B cell (primary cell): ENCODE measurements around the gene SLC15A4. TPM values are rescaled to one million over a fixed set of nuclear protein-coding genes. Genes with fewer than 3 reads are reported as not detected.
A peak's percentile ranks its signal among the peaks of the same experiment; 100 is the strongest.

Experiments used
- ATAC-seq: fragments of 200-7000 bp; cut with Tn5 transposase; one replicate; pipeline ENCODE4 v1.10.0; 2021; ENCODE audit warnings: low read depth, mild to moderate bottlenecking, moderate number of reproducible peaks, moderate library complexity
- CTCF ChIA-PET: fragments of 350-600 bp; sonication (Branson Sonifier 250); formaldehyde crosslinking; loops from one replicate; lab custom pipeline; 2021; ENCODE audit warnings: antibody characterized with exemption, inconsistent platforms; lab: Charles Lee
- POLR2A ChIA-PET: fragments of 350-600 bp; sonication (Branson Sonifier 250); formaldehyde crosslinking; loops from one replicate; lab custom pipeline; 2021; ENCODE audit warnings: antibody characterized with exemption; lab: Charles Lee
- DNase-seq: peaks from one replicate; pipeline ENCODE4 v3.0.0; 2013
- H2AFZ ChIP-seq: 2 replicates; pipeline ENCODE4 v1.6.1; 2012; ENCODE audit warnings: mild to moderate bottlenecking, low read depth, low read length; ENCODE audit not compliant: insufficient read depth, poor library complexity, severe bottlenecking
- H3K27ac ChIP-seq, 2 donors: 1 replicate in 1 of 2; 2 replicates in 1 of 2; pipeline ENCODE4 v1.5.1; 2012 to 2013; ENCODE audit warnings: low read length in 2 of 2, mild to moderate bottlenecking in 2 of 2, moderate library complexity in 1 of 2
- H3K27me3 ChIP-seq, 4 experiments: fragments of 200-600 bp in 1 of 4; sonication (generic) in 1 of 4; replicated peaks in 1 of 4; 1 replicate in 2 of 4; 2 replicates in 2 of 4; pipeline versions ENCODE4 v1.6.1 to v1.7.0; 2013 to 2016; ENCODE audit warnings: low read length in 3 of 4, mild to moderate bottlenecking in 2 of 4, mixed read lengths in 1 of 4, moderate library complexity in 1 of 4; ENCODE audit not compliant: insufficient read depth in 4 of 4, control insufficient read depth in 3 of 4; ENCODE audit errors: control extremely low read depth in 1 of 4
- H3K36me3 ChIP-seq, 2 experiments: replicated peaks in 1 of 2; 1 replicate in 1 of 2; 2 replicates in 1 of 2; pipeline versions ENCODE4 v1.6.1 to v1.7.1; 2013; ENCODE audit warnings: low read length in 1 of 2; ENCODE audit not compliant: insufficient read depth in 2 of 2, control insufficient read depth in 1 of 2; ENCODE audit errors: control extremely low read depth in 1 of 2, extremely low read depth in 1 of 2
- H3K4me1 ChIP-seq, 2 donors: fragments of 200-600 bp in 1 of 2; sonication (generic) in 1 of 2; 1 replicate in 1 of 2; 2 replicates in 1 of 2; pipeline versions ENCODE4 v1.5.1 to v1.6.1; 2013 to 2017; ENCODE audit warnings: low read length in 2 of 2; ENCODE audit not compliant: control insufficient read depth in 2 of 2, insufficient read depth in 2 of 2
- H3K4me2 ChIP-seq: replicated peaks from 2 replicates; pipeline ENCODE3; 2012; ENCODE audit warnings: mild to moderate bottlenecking, low read depth, low read length; ENCODE audit not compliant: poor library complexity, severe bottlenecking
- H3K4me3 ChIP-seq, 5 experiments: fragments of 200-600 bp in 1 of 5; sonication (generic) in 1 of 5; 1 replicate in 3 of 5; 2 replicates in 2 of 5; pipeline versions ENCODE4 v1.5.1 to v1.7.0; 2011 to 2016; ENCODE audit warnings: low read length in 4 of 5, mild to moderate bottlenecking in 4 of 5, low read depth in 2 of 5, control low read depth in 1 of 5, moderate library complexity in 1 of 5; ENCODE audit not compliant: insufficient read depth in 1 of 5; ENCODE audit errors: control extremely low read depth in 1 of 5, extremely low read depth in 1 of 5
- H3K79me2 ChIP-seq: fragments of 200-600 bp; sonication (generic); one replicate; pipeline ENCODE4 v1.6.0; 2016; ENCODE audit warnings: low read length; ENCODE audit not compliant: control insufficient read depth, insufficient read depth
- H3K9ac ChIP-seq: fragments of 200-600 bp; sonication (generic); 2 replicates; pipeline ENCODE4 v1.6.1; 2017; ENCODE audit warnings: mild to moderate bottlenecking, low read length, moderate library complexity
- H3K9me3 ChIP-seq, 3 donors: one replicate each; pipeline versions ENCODE4 v1.6.1 to v1.7.1; 2013; ENCODE audit warnings: low read length in 2 of 3; ENCODE audit not compliant: control insufficient read depth in 2 of 3, insufficient read depth in 1 of 3; ENCODE audit errors: control extremely low read depth in 1 of 3
- H4K20me1 ChIP-seq: 2 replicates; pipeline ENCODE4 v1.6.0; 2012; ENCODE audit warnings: mild to moderate bottlenecking, low read length; ENCODE audit not compliant: insufficient read depth, control insufficient read depth, poor library complexity, severe bottlenecking
- H3K27ac Mint-ChIP-seq: one replicate; pipeline ENCODE4 v1.8.0; 2021; ENCODE audit warnings: mixed read lengths
- H3K27me3 Mint-ChIP-seq: one replicate; pipeline ENCODE4 v1.8.0; 2021; ENCODE audit warnings: mixed read lengths
- H3K4me1 Mint-ChIP-seq: one replicate; pipeline ENCODE4 v1.8.0; 2021; ENCODE audit warnings: mixed read lengths
- H3K4me3 Mint-ChIP-seq: one replicate; pipeline ENCODE4 v1.8.0; 2021; ENCODE audit warnings: mixed read lengths
- H3K9me3 Mint-ChIP-seq: one replicate; pipeline ENCODE4 v1.8.0; 2022; ENCODE audit warnings: mixed read lengths; ENCODE audit not compliant: insufficient read depth
- EZH2 ChIP-seq: IDR thresholded peaks from 2 replicates; pipeline ENCODE4 v1.6.1; 2012; ENCODE audit warnings: borderline replicate concordance, low read depth, mild to moderate bottlenecking, moderate library complexity, low read length; ENCODE audit not compliant: insufficient read depth, poor library complexity, severe bottlenecking
- WGBS: methylation state at CpG from one replicate; pipeline ENCODE4 v1.1.5; 2013; ENCODE audit warnings: missing lambda C conversion rate; ENCODE audit not compliant: insufficient coverage; 5-methylcytosine and 5-hydroxymethylcytosine counted together
- intact Hi-C: fragments of 100-400 bp; cut with micrococcal nuclease; formaldehyde crosslinking; loops from one replicate; pipeline ENCODE4 v1.10.0; 2022
- polyA plus RNA-seq: library from polyadenylated mRNA; depleted of rRNA; stranded (reverse); fragments of >200 nt; gene quantifications from 2 replicates; pipeline ENCODE4 v1.2.3, GENCODE V29; 2012
- total RNA-seq, 2 donors: library from RNA; stranded (reverse); fragments of 120-200 nt in 1 of 2; gene quantifications; 1 replicate in 1 of 2; 2 replicates in 1 of 2; pipeline versions ENCODE4 v1.2.3 to v1.2.4, GENCODE V29; 2013 to 2022
- TF ChIP-seq, protein P1 (sequence below): fragments of 200-600 bp; IDR thresholded peaks from one replicate; pipeline ENCODE4 v1.8.0; 2022; ENCODE audit warnings: antibody characterized with exemption, mild to moderate bottlenecking

Gene SLC15A4
- total and polyA plus RNA-seq, 2 donors (not counting 1 experiment from before 2014, with no cell fraction given) = 48.9 to 67.2 TPM

DNA sequence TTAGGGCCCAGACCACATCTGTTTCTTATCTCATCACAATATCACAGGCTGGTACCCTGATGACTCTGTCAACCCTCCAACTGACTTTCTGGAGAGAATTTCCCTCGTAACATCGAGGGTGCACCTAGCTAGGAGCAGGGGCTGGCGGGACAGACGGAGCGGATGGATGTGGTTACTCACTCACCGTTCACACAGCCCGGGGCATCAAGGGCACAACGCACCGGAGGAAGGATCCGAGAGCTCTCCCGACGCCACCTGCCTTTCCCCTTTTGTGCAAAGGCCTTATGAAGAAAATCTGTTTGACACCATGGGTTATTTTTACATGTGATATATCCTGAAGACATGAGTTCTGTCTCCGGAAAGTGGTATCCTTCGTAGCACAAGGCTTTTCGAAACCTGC, 31.4 kb downstream of the SLC15A4 start:
- ATAC-seq (no peak), DNase-seq (no peak)
- no peaks in the 10 kb centered on the region for H4K20me1 ChIP-seq
- H3K27ac ChIP-seq = peak overlapping the region; percentile 54 to 93
- Mint-ChIP-seq H3K27me3 (no peaks in the 10 kb centered on the region), H3K9me3 (no peaks in the 10 kb centered on the region), H3K4me1 (peaks cover 87% of the 10 kb centered on the region), H3K4me3 (peak overlapping the region; percentile 45), H3K27ac (peak overlapping the region; percentile 86)
- POLR2A ChIA-PET = no interaction called here
- H3K79me2 ChIP-seq = peaks cover 25% of the 10 kb centered on the region
- TF ChIP-seq EZH2 = no peak
- TF ChIP-seq, protein P1, sequence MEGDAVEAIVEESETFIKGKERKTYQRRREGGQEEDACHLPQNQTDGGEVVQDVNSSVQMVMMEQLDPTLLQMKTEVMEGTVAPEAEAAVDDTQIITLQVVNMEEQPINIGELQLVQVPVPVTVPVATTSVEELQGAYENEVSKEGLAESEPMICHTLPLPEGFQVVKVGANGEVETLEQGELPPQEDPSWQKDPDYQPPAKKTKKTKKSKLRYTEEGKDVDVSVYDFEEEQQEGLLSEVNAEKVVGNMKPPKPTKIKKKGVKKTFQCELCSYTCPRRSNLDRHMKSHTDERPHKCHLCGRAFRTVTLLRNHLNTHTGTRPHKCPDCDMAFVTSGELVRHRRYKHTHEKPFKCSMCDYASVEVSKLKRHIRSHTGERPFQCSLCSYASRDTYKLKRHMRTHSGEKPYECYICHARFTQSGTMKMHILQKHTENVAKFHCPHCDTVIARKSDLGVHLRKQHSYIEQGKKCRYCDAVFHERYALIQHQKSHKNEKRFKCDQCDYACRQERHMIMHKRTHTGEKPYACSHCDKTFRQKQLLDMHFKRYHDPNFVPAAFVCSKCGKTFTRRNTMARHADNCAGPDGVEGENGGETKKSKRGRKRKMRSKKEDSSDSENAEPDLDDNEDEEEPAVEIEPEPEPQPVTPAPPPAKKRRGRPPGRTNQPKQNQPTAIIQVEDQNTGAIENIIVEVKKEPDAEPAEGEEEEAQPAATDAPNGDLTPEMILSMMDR = no peak
- H3K4me3 ChIP-seq = no peak overlapping the region
- intact Hi-C loops = no loop called here
- no peaks in the 10 kb centered on the region for H3K27me3 ChIP-seq
- H3K4me1 ChIP-seq = peaks cover 96 to 98% of the 10 kb centered on the region in 2 donors
- no peak overlapping the region for H3K9ac ChIP-seq
- peak overlapping the region; percentile 26 for H3K4me2 ChIP-seq
- H3K9me3 ChIP-seq = no peaks in the 10 kb centered on the region
- WGBS = 96% methylated on average over 12 of the region's 15 CpGs
- peaks cover 0 to 35% of the 10 kb centered on the region in 2 experiments for H3K36me3 ChIP-seq
- CTCF ChIA-PET = interaction anchor here (4.5 kb wide), 1 partner anchor 10 kb away, joined by 24 read pairs; no protein-coding TSS in a partner anchor
- H2AFZ ChIP-seq = no peak overlapping the region

DNA sequence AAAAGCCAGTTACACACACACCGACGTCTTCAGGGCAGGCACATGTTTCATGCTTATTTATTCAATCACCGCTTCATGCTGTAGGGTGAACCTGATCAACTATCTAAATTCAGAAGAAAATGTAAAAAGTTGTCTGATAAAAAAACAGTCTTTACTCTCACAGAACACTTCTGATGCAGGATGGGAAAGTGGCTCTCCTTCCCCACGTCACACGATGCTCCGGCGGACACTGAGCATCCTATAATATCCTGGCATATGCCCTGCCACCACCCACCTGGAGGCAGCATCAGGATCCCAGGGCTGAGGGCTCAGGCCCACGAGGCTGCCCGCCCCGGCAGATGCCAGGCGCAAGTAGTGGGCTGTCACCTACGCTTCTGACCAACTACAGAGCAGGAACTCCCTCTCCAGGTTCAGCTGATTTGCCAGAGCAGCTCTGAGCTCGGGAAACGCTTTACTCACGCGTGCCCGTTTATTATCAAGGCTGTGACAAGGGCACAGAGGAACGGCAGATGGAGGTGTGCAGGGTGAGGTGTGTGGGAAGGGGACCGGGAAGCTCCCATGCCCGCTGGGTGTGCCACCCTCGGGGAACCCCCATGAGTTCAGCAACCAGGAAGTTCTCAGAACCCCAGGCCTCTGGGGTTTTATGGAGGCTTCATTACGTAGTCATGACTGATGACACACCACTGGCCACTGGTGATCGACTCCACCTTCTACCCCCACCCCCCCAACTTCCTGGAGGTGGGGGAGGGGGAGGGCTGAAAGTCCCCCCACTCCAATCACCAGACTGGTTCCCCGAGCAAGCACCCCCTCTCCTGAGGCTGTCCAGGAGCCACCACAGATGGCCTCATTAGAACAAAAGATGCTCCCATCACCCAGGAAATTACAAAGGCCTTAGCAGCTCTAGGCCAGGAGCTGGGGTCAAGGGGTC, 32.1 kb downstream of the SLC15A4 start:
- POLR2A ChIA-PET = no interaction called here

More for the DNA sequence above, 32.1 kb downstream of the SLC15A4 start:
- Mint-ChIP-seq H3K4me1 (peaks cover 86% of the 10 kb centered on the region), H3K27me3 (no peaks in the 10 kb centered on the region), H3K4me3 (peak overlapping the region; percentile 45), H3K9me3 (no peaks in the 10 kb centered on the region), H3K27ac (peak overlapping the region; percentile 86)
- TF ChIP-seq EZH2 = no peak
- CTCF ChIA-PET = no interaction called here
- Histone ChIP-seq H3K9ac (no peak overlapping the region), H3K4me2 (peak overlapping the region; percentile 26), H4K20me1 (no peaks in the 10 kb centered on the region), H3K79me2 (peaks cover 29% of the 10 kb centered on the region), H3K4me1 (peaks cover 96 to 98% of the 10 kb centered on the region in 2 donors), H3K9me3 (no peaks in the 10 kb centered on the region), H3K27ac (peak overlapping the region; percentile 54 to 93), H3K4me3 (no peak overlapping the region), H2AFZ (no peak overlapping the region), H3K27me3 (no peaks in the 10 kb centered on the region), H3K36me3 (peaks cover 0 to 32% of the 10 kb centered on the region in 2 experiments)
- peak; percentile 22 for ATAC-seq
- 98% methylated on average over 7 of the region's 24 CpGs for WGBS
- DNase-seq = peak; percentile 62
- intact Hi-C loops = no loop called here
